Pancreas (tissue), 10 donors: ENCODE measurements around the gene ATG5. TPM values are rescaled to one million over a fixed set of nuclear protein-coding genes. Genes with fewer than 3 reads are reported as not detected.

Experiments used
- ATAC-seq, 4 donors: fragments of 200-7000 bp; cut with Tn5 transposase; one replicate each; pipeline versions ENCODE4 v1.8.0 to v1.9.1; 2020; ENCODE audit warnings: mild to moderate bottlenecking in 4 of 4, moderate library complexity in 4 of 4
- DNase-seq, 6 donors: peaks; one replicate each; pipeline ENCODE4 v3.0.0-alpha.2; 2020
- FAIRE-seq: peaks from 2 replicates; lab custom pipeline; 2012; peaks lifted over from hg19 to GRCh38; lab: Jason Lieb, UNC
- H3K27ac ChIP-seq, 4 donors: fragments of 200-600 bp; sonication (generic); 1 replicate in 3 of 4; 2 replicates in 1 of 4; pipeline versions ENCODE4 v1.5.0 to v1.8.0; 2020
- H3K27me3 ChIP-seq, 4 donors: fragments of 200-600 bp; one replicate each; pipeline ENCODE4 v1.8.0; 2021
- H3K36me3 ChIP-seq, 3 donors: fragments of 200-600 bp; sonication (generic) in 1 of 3; one replicate each; pipeline versions ENCODE4 v1.5.0 to v1.8.0; 2020 to 2021
- H3K4me1 ChIP-seq, 3 donors: fragments of 200-600 bp; one replicate each; pipeline ENCODE4 v1.8.0; 2021
- H3K4me3 ChIP-seq, 4 donors: fragments of 200-600 bp; sonication (generic) in 2 of 4; one replicate each; pipeline versions ENCODE4 v1.5.0 to v1.8.0; 2020 to 2021
- H3K9me3 ChIP-seq, 4 donors: fragments of 200-600 bp; one replicate each; pipeline ENCODE4 v1.8.0; 2021
- CTCF ChIP-seq, 4 donors: fragments of 200-600 bp; sonication (generic) in 3 of 4; IDR thresholded peaks; one replicate each; pipeline versions ENCODE4 v1.5.0 to v1.8.0; 2021; ENCODE audit warnings: antibody characterized with exemption in 4 of 4
- WGBS, 2 donors: extraction: QIAGEN DNeasy Blood & Tissue Kit; methylation state at CpG; one replicate each; pipeline ENCODE4 v1.1.7; 2013; 5-methylcytosine and 5-hydroxymethylcytosine counted together
- intact Hi-C, 3 donors: fragments of 100-400 bp; cut with DNase I; formaldehyde crosslinking; loops; one replicate each; pipeline versions ENCODE4 v1.11.1 to v1.14.2; 2022
- polyA plus RNA-seq, 2 donors: library from polyadenylated mRNA; stranded (reverse); fragments of 200-250 nt; gene quantifications; one replicate each; pipeline ENCODE4 v1.2.3, GENCODE V29; 2013
- total RNA-seq, 6 donors: library from RNA; stranded (reverse); fragmentation: NEBNext Ultra II Directional in 4 of 6; extraction: Animal tissue kit (Norgen Biotek cat#: 25700) in 4 of 6; gene quantifications; one replicate each; pipeline versions ENCODE4 v1.2.1 to v1.2.4, GENCODE V29; 2021 to 2023
- donor health status: healthy with polysubstance abuse.
- donor health status: DM: no; HTN: no; CAD: no; lungs with moderate emphysema.
- donor health status: DM: no; HTN: no; CAD: no.
- donor health status: control.
- donor health status: control.
- donor health status: Bipolar disorder and iron deficiency.
- donor health status: DM: yes; HTN: yes; CAD: no.
- donor health status: DM: no; HTN: no; CAD: no.
- donor health status: DM: no; HTN: no; CAD: no.
- donor health status: DM: yes; HTN: yes; CAD: no.

Gene ATG5
- total and polyA plus RNA-seq, 8 donors, result 8.2 to 15.7 (median 10.8) TPM

- FAIRE-seq, result no peak
Observed at GRCh38 chr6:106214531-106214930, 111.0 kb downstream of the ATG5 start.

GRCh38 chr6:106213660-106214289 lies 111.8 kb downstream of the ATG5 start:
- Histone ChIP-seq H3K9me3 (no peaks in the 10 kb centered on the region), H3K27ac (no peak overlapping the region), H3K27me3 (no peaks in the 10 kb centered on the region), H3K4me3 (no peak overlapping the region), H3K4me1 (no peaks in the 10 kb centered on the region), H3K36me3 (no peaks in the 10 kb centered on the region)
- DNase-seq (no peak), FAIRE-seq (no peak), ATAC-seq (no peak)
- intact Hi-C loops, result no loop called here
- TF ChIP-seq CTCF (IDR thresholded peaks at IDR 0.05), result no peak
- 93 to 97% methylated on average over 2 of the region's 2 CpGs for WGBS, 2 donors

More at GRCh38 chr6:106214531-106214930, 111.0 kb downstream of the ATG5 start:
- DNase-seq, result no peak
- Histone ChIP-seq H3K4me1 (no peaks in the 10 kb centered on the region), H3K27ac (no peak overlapping the region), H3K4me3 (no peak overlapping the region), H3K36me3 (no peaks in the 10 kb centered on the region), H3K9me3 (no peaks in the 10 kb centered on the region), H3K27me3 (no peaks in the 10 kb centered on the region)
- ATAC-seq, result no peak
- 88 to 92% methylated on average over 4 of the region's 4 CpGs for WGBS, 2 donors
- intact Hi-C loops, result no loop called here
- no peak for TF ChIP-seq CTCF (IDR thresholded peaks at IDR 0.05)

- no peak overlapping the region for H3K4me3 ChIP-seq
Observed at GRCh38 chr6:106212576-106212975, 113.0 kb downstream of the ATG5 start.

GRCh38 chr6:106206905-106207304 lies 118.7 kb downstream of the ATG5 start:
- Histone ChIP-seq H3K9me3 (no peaks in the 10 kb centered on the region), H3K27me3 (no peaks in the 10 kb centered on the region), H3K27ac (no peak overlapping the region), H3K36me3 (no peaks in the 10 kb centered on the region), H3K4me1 (no peaks in the 10 kb centered on the region), H3K4me3 (no peak overlapping the region)
- ATAC-seq, result no peak
- FAIRE-seq, result no peak
- 75 to 79% methylated on average over 1 of the region's 1 CpG for whole genome bisulfite sequencing, 2 donors
- TF ChIP-seq CTCF (IDR thresholded peaks at IDR 0.05), result no peak
- intact Hi-C loops, result no loop called here
- DNase-seq, result no peak

More at GRCh38 chr6:106212576-106212975, 113.0 kb downstream of the ATG5 start:
- ATAC-seq (no peak), DNase-seq (no peak), FAIRE-seq (no peak)
- Histone ChIP-seq H3K27me3 (no peaks in the 10 kb centered on the region), H3K36me3 (no peaks in the 10 kb centered on the region), H3K4me1 (no peaks in the 10 kb centered on the region), H3K9me3 (no peaks in the 10 kb centered on the region), H3K27ac (no peak overlapping the region)
- WGBS, 2 donors, result 96 to 99% methylated on average over 5 of the region's 5 CpGs
- TF ChIP-seq CTCF (IDR thresholded peaks at IDR 0.05), result no peak
- intact Hi-C loops, result no loop called here

- Histone ChIP-seq H3K27ac (no peak overlapping the region), H3K4me1 (no peaks in the 10 kb centered on the region), H3K9me3 (no peaks in the 10 kb centered on the region), H3K36me3 (no peaks in the 10 kb centered on the region), H3K27me3 (no peaks in the 10 kb centered on the region), H3K4me3 (no peak overlapping the region)
- no peak for TF ChIP-seq CTCF (IDR thresholded peaks at IDR 0.05)
- DNase-seq (no peak), FAIRE-seq (no peak), ATAC-seq (no peak)
- 78 to 82% methylated on average over 2 of the region's 2 CpGs for WGBS, 2 donors
- intact Hi-C loops, result no loop called here
Observed at GRCh38 chr6:106204961-106205360, 120.6 kb downstream of the ATG5 start.
